Renal cortical epithelial cell (primary cell): ENCODE measurements around the gene PRR15. TPM values are rescaled to one million over a fixed set of nuclear protein-coding genes. Genes with fewer than 3 reads are reported as not detected.
"Not testable (repeated sequence)": the region's sequence is repeated elsewhere in the genome, so short reads cannot be mapped to it uniquely, and the experiment has no call there.

ENCODE experiments used
- DNase-seq: peaks from one replicate; pipeline ENCODE4 v3.0.0-alpha.2; 2011; ENCODE audit warnings: low read depth
- total RNA-seq: library from RNA; depleted of rRNA; stranded (reverse); fragments of >200 nt; gene quantifications from 2 replicates; pipeline ENCODE4 v1.2.3, GENCODE V29; 2014

PRR15 gene
- total RNA-seq: 10.6 and 11.2 TPM in 2 replicates

- peak; percentile 78 for DNase-seq
These were observed at the start of gene PRR15 for GRCh38 chr7:29563590-29564495. PRR15 (plus strand) TSS chr7:29563835; CDS start chr7:29566330, 2,495 bp downstream.

- DNase-seq: no peak
These were observed 47.1 kb upstream of the PRR15 start for GRCh38 chr7:29516491-29516890.

- no peak for DNase-seq
These were observed 45.0 kb upstream of the PRR15 start for GRCh38 chr7:29518616-29519015.

- DNase-seq: no peak
These were observed 39.9 kb upstream of the PRR15 start for GRCh38 chr7:29523728-29524127.

GRCh38 chr7:29527505-29528108 is 36.0 kb upstream of the PRR15 start:
- no peak for DNase-seq

GRCh38 chr7:29528526-29528925 is 35.1 kb upstream of the PRR15 start:
- DNase-seq: not testable (repeated sequence)

- no peak for DNase-seq
These were observed 25.2 kb upstream of the PRR15 start for GRCh38 chr7:29538389-29538788.

GRCh38 chr7:29539471-29539870 is 24.2 kb upstream of the PRR15 start:
- peak; percentile 6 for DNase-seq

GRCh38 chr7:29547421-29547820 is 16.2 kb upstream of the PRR15 start:
- peak; percentile 55 for DNase-seq

- peak; percentile 59 for DNase-seq
These were observed 14.8 kb upstream of the PRR15 start for GRCh38 chr7:29548823-29549222.

- DNase-seq: no peak
These were observed 11.2 kb upstream of the PRR15 start for GRCh38 chr7:29552392-29552791.

GRCh38 chr7:29555061-29555460 is 8.6 kb upstream of the PRR15 start:
- DNase-seq: no peak

- no peak for DNase-seq
These were observed 7.0 kb upstream of the PRR15 start for GRCh38 chr7:29556405-29557195.

GRCh38 chr7:29557954-29558353 is 5.7 kb upstream of the PRR15 start:
- peak; percentile 45 for DNase-seq

- no peak for DNase-seq
These were observed 2.4 kb upstream of the PRR15 start for GRCh38 chr7:29561271-29561670.

GRCh38 chr7:29562307-29562706 is 1.3 kb upstream of the PRR15 start:
- no peak for DNase-seq

GRCh38 chr7:29564496-29565223 is 1.0 kb downstream of the PRR15 start:
- DNase-seq: peak; percentile 74

GRCh38 chr7:29565224-29565630 is 1.6 kb downstream of the PRR15 start:
- DNase-seq: peak; percentile 45

- no peak for DNase-seq
These were observed 2.0 kb downstream of the PRR15 start for GRCh38 chr7:29565634-29565981.

- no peak for DNase-seq
These were observed 2.5 kb downstream of the PRR15 start for GRCh38 chr7:29565982-29566746.

GRCh38 chr7:29567174-29567573 is 3.5 kb downstream of the PRR15 start:
- peak; percentile 87 for DNase-seq
